GM19452 (cell line): ENCODE results near the gene MAP4K2.
"Not testable (repeated sequence)": the region's sequence is repeated elsewhere in the genome, so short reads cannot be mapped to it uniquely, and the experiment has no call there.

Experiments
- ATAC-seq: cut with Tn5 transposase; IDR thresholded peaks from one replicate; pipeline ENCODE4 v1.9.1; 2021; ENCODE audit not compliant: unreplicated experiment

Gene MAP4K2

GRCh38 chr11:64803158-64803845, at the start of gene MAP4K2:
Gene MAP4K2, minus strand, starts transcription at chr11:64803214. Its CDS starts 65 bp downstream, at chr11:64803149.
- ATAC-seq = peak; percentile 65

- ATAC-seq = peak; percentile 18
Measured at GRCh38 chr11:64851831-64852351, 48.9 kb upstream of the MAP4K2 start.

- peak; percentile 56 for ATAC-seq
Measured at GRCh38 chr11:64850979-64851567, 48.1 kb upstream of the MAP4K2 start.

GRCh38 chr11:64849598-64850356, 46.8 kb upstream of the MAP4K2 start:
- ATAC-seq = no peak

GRCh38 chr11:64848826-64849597, 46.0 kb upstream of the MAP4K2 start:
- no peak for ATAC-seq

GRCh38 chr11:64848214-64848825, 45.3 kb upstream of the MAP4K2 start:
- ATAC-seq = no peak

- ATAC-seq = no peak
Measured at GRCh38 chr11:64846998-64847666, 44.1 kb upstream of the MAP4K2 start.

GRCh38 chr11:64845776-64846129, 42.7 kb upstream of the MAP4K2 start:
- ATAC-seq = not testable (repeated sequence)

GRCh38 chr11:64845129-64845775, 42.2 kb upstream of the MAP4K2 start:
- ATAC-seq = no peak

- ATAC-seq = no peak
Measured at GRCh38 chr11:64844330-64845128, 41.5 kb upstream of the MAP4K2 start, which contains the start of gene CDC42BPG. Gene CDC42BPG, minus strand, starts transcription at chr11:64844653. Its CDS starts 84 bp downstream, at chr11:64844569.

- no peak for ATAC-seq
Measured at GRCh38 chr11:64843686-64844329, 40.8 kb upstream of the MAP4K2 start.

- ATAC-seq = no peak
Measured at GRCh38 chr11:64842851-64843685, 40.1 kb upstream of the MAP4K2 start.

- no peak for ATAC-seq
Measured at GRCh38 chr11:64842366-64842759, 39.3 kb upstream of the MAP4K2 start.

GRCh38 chr11:64841592-64842365, 38.8 kb upstream of the MAP4K2 start:
- ATAC-seq = no peak

GRCh38 chr11:64839887-64840782, 37.1 kb upstream of the MAP4K2 start:
- no peak for ATAC-seq

GRCh38 chr11:64839335-64839734, 36.3 kb upstream of the MAP4K2 start:
- no peak for ATAC-seq
